ENCODE results near the gene ANKRD12.
"Not testable (repeated sequence)": the region's sequence is repeated elsewhere in the genome, so short reads cannot be mapped to it uniquely, and the experiment has no call there.

ANKRD12 gene

GRCh38 chr18:9139400-9140039 is 2.9 kb downstream of the ANKRD12 start:
- DNase-seq (no peak), ATAC-seq (replicated peaks) (no peak)
- H3K36me3 Mint-ChIP-seq (ENCODE audit: insufficient read depth), result peaks cover 51% of the 10 kb centered on the region
- no peaks in the 10 kb centered on the region for H3K27me3 Mint-ChIP-seq
- peak overlapping the region; percentile 83 to 84 for H3K4me3 Mint-ChIP-seq
- H3K9me3 Mint-ChIP-seq, result no peaks in the 10 kb centered on the region
- peaks cover 49 to 63% of the 10 kb centered on the region in 2 donors for H3K4me1 Mint-ChIP-seq (ENCODE audit: low read depth in 2 of 2)
- peak overlapping the region; percentile 90 to 93 for H3K27ac Mint-ChIP-seq

GRCh38 chr18:9140381-9140780 is 3.8 kb downstream of the ANKRD12 start:
- Mint-ChIP-seq H3K27ac (peak overlapping the region; percentile 90 to 93), H3K9me3 (no peaks in the 10 kb centered on the region), H3K27me3 (no peaks in the 10 kb centered on the region), H3K4me1 (ENCODE audit: low read depth in 2 of 2) (peaks cover 53 to 64% of the 10 kb centered on the region in 2 donors), H3K36me3 (ENCODE audit: insufficient read depth) (peaks cover 43% of the 10 kb centered on the region), H3K4me3 (peak overlapping the region; percentile 83 to 84)
- DNase-seq (no peak), ATAC-seq (replicated peaks) (no peak)

GRCh38 chr18:9140984-9141383 is 4.4 kb downstream of the ANKRD12 start:
- Mint-ChIP-seq H3K4me3 (peak overlapping the region; percentile 83 to 84), H3K36me3 (ENCODE audit: insufficient read depth) (peaks cover 43% of the 10 kb centered on the region), H3K27ac (peak overlapping the region; percentile 90 to 93), H3K27me3 (no peaks in the 10 kb centered on the region), H3K9me3 (no peaks in the 10 kb centered on the region), H3K4me1 (ENCODE audit: low read depth in 2 of 2) (peaks cover 52 to 65% of the 10 kb centered on the region in 2 donors)
- DNase-seq (no peak), ATAC-seq (replicated peaks) (no peak)

GRCh38 chr18:9146224-9146623 is 9.6 kb downstream of the ANKRD12 start:
- ATAC-seq (replicated peaks) (no peak), DNase-seq (no peak)
- H3K9me3 Mint-ChIP-seq, result no peaks in the 10 kb centered on the region
- peak overlapping the region in 1 of 2 donors; percentile 31 for H3K4me3 Mint-ChIP-seq
- H3K36me3 Mint-ChIP-seq (ENCODE audit: insufficient read depth), result peaks cover 23% of the 10 kb centered on the region
- H3K27me3 Mint-ChIP-seq, result no peaks in the 10 kb centered on the region
- peaks cover 44 to 77% of the 10 kb centered on the region in 2 donors for H3K4me1 Mint-ChIP-seq (ENCODE audit: low read depth in 2 of 2)
- peak overlapping the region; percentile 70 to 82 for H3K27ac Mint-ChIP-seq

GRCh38 chr18:9147440-9148202 is 11.0 kb downstream of the ANKRD12 start:
- no peaks in the 10 kb centered on the region for H3K27me3 Mint-ChIP-seq
- no peaks in the 10 kb centered on the region for H3K9me3 Mint-ChIP-seq
- H3K36me3 Mint-ChIP-seq (ENCODE audit: insufficient read depth), result peaks cover 23% of the 10 kb centered on the region
- H3K4me1 Mint-ChIP-seq (ENCODE audit: low read depth in 2 of 2), result peaks cover 41 to 75% of the 10 kb centered on the region in 2 donors
- H3K4me3 Mint-ChIP-seq, result peak overlapping the region in 1 of 2 donors; percentile 39
- DNase-seq, result peak; percentile 23 to 41 (median 36)
- H3K27ac Mint-ChIP-seq, result peak overlapping the region; percentile 30 to 70
- ATAC-seq (replicated peaks), result peak; percentile 77

- Mint-ChIP-seq H3K36me3 (ENCODE audit: insufficient read depth) (peaks cover 22% of the 10 kb centered on the region), H3K27me3 (no peaks in the 10 kb centered on the region), H3K27ac (peak overlapping the region in 1 of 2 donors; percentile 70), H3K4me1 (ENCODE audit: low read depth in 2 of 2) (peaks cover 45 to 79% of the 10 kb centered on the region in 2 donors), H3K9me3 (no peaks in the 10 kb centered on the region), H3K4me3 (peak overlapping the region in 1 of 2 donors; percentile 39)
- ATAC-seq (replicated peaks) (peak; percentile 2), DNase-seq (no peak)
These were observed 11.6 kb downstream of the ANKRD12 start for GRCh38 chr18:9148203-9148552.

- Mint-ChIP-seq H3K27me3 (no peaks in the 10 kb centered on the region), H3K4me1 (ENCODE audit: low read depth in 2 of 2) (peaks cover 49 to 86% of the 10 kb centered on the region in 2 donors), H3K36me3 (ENCODE audit: insufficient read depth) (peaks cover 14% of the 10 kb centered on the region), H3K27ac (peak overlapping the region in 1 of 2 donors; percentile 27), H3K4me3 (peak overlapping the region in 1 of 2 donors; percentile 1), H3K9me3 (no peaks in the 10 kb centered on the region)
- DNase-seq (no peak), ATAC-seq (replicated peaks) (no peak)
These were observed 13.5 kb downstream of the ANKRD12 start for GRCh38 chr18:9150121-9150520.

GRCh38 chr18:9153256-9153655 is 16.7 kb downstream of the ANKRD12 start:
- ATAC-seq (replicated peaks) (no peak), DNase-seq (no peak)
- peak overlapping the region; percentile 16 to 84 for H3K27ac Mint-ChIP-seq
- peaks cover 4% of the 10 kb centered on the region for H3K36me3 Mint-ChIP-seq (ENCODE audit: insufficient read depth)
- H3K4me3 Mint-ChIP-seq, result peak overlapping the region; percentile 2 to 19
- H3K9me3 Mint-ChIP-seq, result no peaks in the 10 kb centered on the region
- H3K4me1 Mint-ChIP-seq (ENCODE audit: low read depth in 2 of 2), result peaks cover 50 to 86% of the 10 kb centered on the region in 2 donors
- no peaks in the 10 kb centered on the region for H3K27me3 Mint-ChIP-seq

- H3K4me3 Mint-ChIP-seq, result peak overlapping the region; percentile 20 to 40
- H3K36me3 Mint-ChIP-seq (ENCODE audit: insufficient read depth), result peaks cover 13% of the 10 kb centered on the region
- no peak for DNase-seq
These were observed 20.1 kb downstream of the ANKRD12 start for GRCh38 chr18:9156604-9157249.

GRCh38 chr18:9157806-9158205 is 21.2 kb downstream of the ANKRD12 start:
- H3K36me3 Mint-ChIP-seq (ENCODE audit: insufficient read depth), result peaks cover 13% of the 10 kb centered on the region
- no peaks in the 10 kb centered on the region for H3K9me3 Mint-ChIP-seq
- H3K4me3 Mint-ChIP-seq, result peak overlapping the region in 1 of 2 donors; percentile 40
- ATAC-seq (replicated peaks) (no peak), DNase-seq (no peak)
- no peaks in the 10 kb centered on the region for H3K27me3 Mint-ChIP-seq
- peak overlapping the region in 1 of 2 donors; percentile 63 for H3K27ac Mint-ChIP-seq
- H3K4me1 Mint-ChIP-seq (ENCODE audit: low read depth in 2 of 2), result peaks cover 50 to 74% of the 10 kb centered on the region in 2 donors

More at GRCh38 chr18:9156604-9157249, 20.1 kb downstream of the ANKRD12 start:
- Mint-ChIP-seq H3K27ac (peak overlapping the region in 1 of 2 donors; percentile 63), H3K27me3 (no peaks in the 10 kb centered on the region), H3K4me1 (ENCODE audit: low read depth in 2 of 2) (peaks cover 47 to 75% of the 10 kb centered on the region in 2 donors), H3K9me3 (no peaks in the 10 kb centered on the region)
- no peak for ATAC-seq (replicated peaks)

GRCh38 chr18:9160014-9160413 is 23.4 kb downstream of the ANKRD12 start:
- H3K27ac Mint-ChIP-seq, result peak overlapping the region in 1 of 2 donors; percentile 36
- H3K4me3 Mint-ChIP-seq, result peak overlapping the region in 1 of 2 donors; percentile 15
- DNase-seq (no peak), ATAC-seq (replicated peaks) (peak; percentile 87)
- no peaks in the 10 kb centered on the region for H3K27me3 Mint-ChIP-seq
- peaks cover 10 to 17% of the 10 kb centered on the region in 2 donors for H3K9me3 Mint-ChIP-seq
- peaks cover 42 to 72% of the 10 kb centered on the region in 2 donors for H3K4me1 Mint-ChIP-seq (ENCODE audit: low read depth in 2 of 2)
- peaks cover 13% of the 10 kb centered on the region for H3K36me3 Mint-ChIP-seq (ENCODE audit: insufficient read depth)

- not testable (repeated sequence) for ATAC-seq (replicated peaks)
- H3K36me3 Mint-ChIP-seq (ENCODE audit: insufficient read depth), result peaks cover 13% of the 10 kb centered on the region
These were observed 26.1 kb downstream of the ANKRD12 start for GRCh38 chr18:9162663-9163062.

GRCh38 chr18:9164149-9164548 is 27.6 kb downstream of the ANKRD12 start:
- Mint-ChIP-seq H3K36me3 (ENCODE audit: insufficient read depth) (peaks cover 16% of the 10 kb centered on the region), H3K4me1 (ENCODE audit: low read depth in 2 of 2) (peaks cover 39 to 55% of the 10 kb centered on the region in 2 donors), H3K4me3 (peak overlapping the region in 1 of 2 donors; percentile 16), H3K9me3 (peaks cover 11 to 20% of the 10 kb centered on the region in 2 donors), H3K27ac (peak overlapping the region in 1 of 2 donors; percentile 36)
- not testable (repeated sequence) for DNase-seq; ATAC-seq (replicated peaks); H3K27me3 Mint-ChIP-seq

More at GRCh38 chr18:9162663-9163062, 26.1 kb downstream of the ANKRD12 start:
- H3K27ac Mint-ChIP-seq, H3K27me3 Mint-ChIP-seq, DNase-seq: not testable (repeated sequence)
- peak overlapping the region in 1 of 2 donors; percentile 20 for H3K4me3 Mint-ChIP-seq
- peaks cover 36 to 56% of the 10 kb centered on the region in 2 donors for H3K4me1 Mint-ChIP-seq (ENCODE audit: low read depth in 2 of 2)
- H3K9me3 Mint-ChIP-seq, result peaks cover 11 to 20% of the 10 kb centered on the region in 2 donors

Measured in effector memory CD8-positive, alpha-beta T cell (primary cell).